Ovary (tissue), 9 donors: ENCODE data around the gene GALNT6. TPM values are rescaled to one million over a fixed set of nuclear protein-coding genes. Genes with fewer than 3 reads are reported as not detected.

Source experiments
- DNase-seq, 5 donors: peaks; one replicate each; pipeline ENCODE4 v3.0.0-alpha.2; 2019 to 2020
- H3K27ac ChIP-seq, 2 donors: fragments of 200-600 bp; one replicate each; pipeline versions ENCODE4 v1.5.1 to v1.8.0; 2019 to 2022
- H3K27me3 ChIP-seq: fragments of 200-600 bp; one replicate; pipeline ENCODE4 v1.8.0; 2022
- H3K36me3 ChIP-seq: fragments of 200-600 bp; sonication (generic); one replicate; pipeline ENCODE4 v1.5.1; 2019
- H3K4me1 ChIP-seq: one replicate; pipeline ENCODE4 v1.8.1; 2013; ENCODE audit warnings: mild to moderate bottlenecking, moderate library complexity; ENCODE audit not compliant: insufficient read depth
- H3K4me3 ChIP-seq: fragments of 200-600 bp; sonication (generic); one replicate; pipeline ENCODE4 v1.5.1; 2017
- H3K9me3 ChIP-seq, 2 donors: fragments of 200-600 bp in 1 of 2; sonication (generic) in 1 of 2; one replicate each; pipeline versions ENCODE4 v1.5.1 to v1.8.1; 2013 to 2019; ENCODE audit warnings: mild to moderate bottlenecking in 1 of 2, moderate library complexity in 1 of 2
- CTCF ChIP-seq, 3 donors: fragments of 450-650 bp in 2 of 3; fragments of 200-600 bp in 1 of 3; IDR thresholded peaks; one replicate each; pipeline versions ENCODE4 v1.5.1 to v1.8.0; 2016 to 2022; ENCODE audit warnings: antibody characterized with exemption in 3 of 3, mild to moderate bottlenecking in 1 of 3
- EP300 ChIP-seq: sonication (generic); formaldehyde crosslinking; IDR thresholded peaks from one replicate; pipeline ENCODE4 v1.6.1; 2017; ENCODE audit warnings: antibody characterized with exemption
- POLR2A ChIP-seq: fragments of 450-650 bp; IDR thresholded peaks from one replicate; pipeline ENCODE4 v1.6.1; 2017; ENCODE audit warnings: antibody characterized with exemption, mild to moderate bottlenecking, moderate library complexity
- WGBS, 3 donors: extraction: QIAGEN DNeasy Blood & Tissue Kit in 1 of 3; methylation state at CpG; one replicate each; pipeline versions ENCODE4 v1.1.5 to v1.1.7; 2013 to 2017; 5-methylcytosine and 5-hydroxymethylcytosine counted together
- intact Hi-C, 4 donors: fragments of 100-400 bp; cut with DNase I; formaldehyde crosslinking; loops; one replicate each; pipeline versions ENCODE4 v1.11.0 to v1.15.1; 2022 to 2023
- polyA plus RNA-seq, 2 donors: library from polyadenylated mRNA; stranded (reverse); fragments of 200-250 nt in 1 of 2; fragments of 350-450 nt in 1 of 2; fragmentation: Illumina TruSeq in 1 of 2; extraction: RNeasy Lipid Tissue Mini Kit (QIAGEN cat#74804) in 1 of 2; gene quantifications; one replicate each; pipeline ENCODE4 v1.2.3, GENCODE V29; 2013 to 2014
- total RNA-seq, 7 donors: library from RNA; depleted of rRNA in 2 of 7; stranded (reverse); fragments of >200 nt in 2 of 7; fragmentation: NEBNext Ultra II Directional in 3 of 7; extraction: Animal tissue kit (Norgen Biotek cat#: 25700) in 3 of 7; gene quantifications; one replicate each; pipeline versions ENCODE4 v1.1.0 to v1.2.4, GENCODE V29; 2016 to 2023
- donor health status: DM: no; HTN: no; CAD: no; lungs with moderate emphysema.
- donor health status: DM: no; HTN: no; CAD: no.
- donor health status: Bipolar disorder and iron deficiency.
- donor health status: DM: yes; HTN: yes; CAD: no.
- donor health status: DM: no; HTN: no; CAD: no.
- donor health status: DM: yes; HTN: yes; CAD: no.

The GALNT6 gene
- total and polyA plus RNA-seq, 9 donors: 0.51 to 14.5 (median 2.7) TPM

- H3K4me3 ChIP-seq: no peak overlapping the region
- H3K4me1 ChIP-seq: no peaks in the 10 kb centered on the region
- TF ChIP-seq CTCF (IDR thresholded peaks at IDR 0.05) (no peak), POLR2A (no peak)
- H3K9me3 ChIP-seq: no peaks in the 10 kb centered on the region
- no peaks in the 10 kb centered on the region for H3K36me3 ChIP-seq
- H3K27me3 ChIP-seq: no peaks in the 10 kb centered on the region
- 0 to 50% (median 0%) methylated on average over 1 of the region's 1 CpG for WGBS, 3 donors
- intact Hi-C loops: no loop called here
- no peak for DNase-seq
- H3K27ac ChIP-seq: no peak overlapping the region
Measured at GRCh38 chr12:51401900-51402299, 10.7 kb upstream of the GALNT6 start.

GRCh38 chr12:51401486-51401885 is 10.3 kb upstream of the GALNT6 start:
- Histone ChIP-seq H3K9me3 (no peaks in the 10 kb centered on the region), H3K27me3 (no peaks in the 10 kb centered on the region), H3K27ac (no peak overlapping the region), H3K36me3 (no peaks in the 10 kb centered on the region), H3K4me3 (no peak overlapping the region), H3K4me1 (no peaks in the 10 kb centered on the region)
- intact Hi-C loops: no loop called here
- 91 to 94% (median 94%) methylated on average over 13 of the region's 13 CpGs for WGBS, 3 donors
- DNase-seq: no peak
- no peak for TF ChIP-seq EP300
- no peak for TF ChIP-seq CTCF (IDR thresholded peaks at IDR 0.05)
- no peak for TF ChIP-seq POLR2A

GRCh38 chr12:51401020-51401419 is 9.8 kb upstream of the GALNT6 start:
- DNase-seq: no peak
- intact Hi-C loops: no loop called here
- H3K9me3 ChIP-seq: no peaks in the 10 kb centered on the region
- 83 to 88% (median 87%) methylated on average over 14 of the region's 14 CpGs for WGBS, 3 donors
- H3K4me3 ChIP-seq: no peak overlapping the region
- no peaks in the 10 kb centered on the region for H3K27me3 ChIP-seq
- no peak overlapping the region for H3K27ac ChIP-seq
- H3K36me3 ChIP-seq: no peaks in the 10 kb centered on the region
- TF ChIP-seq EP300 (no peak), CTCF (IDR thresholded peaks at IDR 0.05) (no peak), POLR2A (no peak)
- no peaks in the 10 kb centered on the region for H3K4me1 ChIP-seq

- H3K4me1 ChIP-seq: no peaks in the 10 kb centered on the region
- no peaks in the 10 kb centered on the region for H3K9me3 ChIP-seq
- H3K27ac ChIP-seq: no peak overlapping the region
- H3K36me3 ChIP-seq: no peaks in the 10 kb centered on the region
- no peaks in the 10 kb centered on the region for H3K27me3 ChIP-seq
- intact Hi-C loops: no loop called here
- TF ChIP-seq CTCF (IDR thresholded peaks at IDR 0.05) (no peak), POLR2A (no peak), EP300 (no peak)
- WGBS, 3 donors: 65 to 76% (median 66%) methylated on average over 4 of the region's 4 CpGs
- no peak overlapping the region for H3K4me3 ChIP-seq
- DNase-seq: no peak
Measured at GRCh38 chr12:51399891-51400290, 8.7 kb upstream of the GALNT6 start.

GRCh38 chr12:51397670-51398069 is 6.5 kb upstream of the GALNT6 start:
- WGBS, 3 donors: 69 to 84% (median 82%) methylated on average over 4 of the region's 4 CpGs
- no peak overlapping the region for H3K27ac ChIP-seq
- H3K27me3 ChIP-seq: no peaks in the 10 kb centered on the region
- no peaks in the 10 kb centered on the region for H3K9me3 ChIP-seq
- no peak overlapping the region for H3K4me3 ChIP-seq
- H3K36me3 ChIP-seq: no peaks in the 10 kb centered on the region
- no peaks in the 10 kb centered on the region for H3K4me1 ChIP-seq
- DNase-seq: no peak
- intact Hi-C loops: no loop called here
- no peak for TF ChIP-seq CTCF (IDR thresholded peaks at IDR 0.05)
- no peak for TF ChIP-seq POLR2A
- TF ChIP-seq EP300: no peak
